ENCODE data around the gene GTSF1L.

GTSF1L gene

DNA sequence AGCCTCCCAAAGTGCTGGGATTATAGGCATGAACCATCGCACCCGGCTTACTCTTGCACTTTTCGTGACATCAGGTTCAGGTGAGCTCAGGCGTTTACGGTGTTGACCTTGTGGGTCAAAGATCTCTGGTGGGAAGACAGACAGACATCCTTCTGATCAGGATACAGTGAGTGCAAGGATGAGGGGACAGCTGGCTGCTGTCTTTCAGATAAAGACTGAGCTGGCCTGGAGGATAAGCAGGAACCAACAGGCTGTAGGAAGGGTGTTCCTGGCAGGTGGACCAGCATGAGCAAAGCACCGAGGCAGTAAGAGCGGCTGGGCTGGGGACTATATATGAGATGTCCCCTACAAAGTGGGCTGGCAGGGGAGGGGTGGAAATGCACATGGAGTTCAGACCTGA, 11.1 kb upstream of the GTSF1L start:
- H3K4me3 ChIP-seq (replicated peaks; ENCODE audit: insufficient read depth, low read length), result no peak overlapping the region
- TF ChIP-seq POLR2AphosphoS5 (IDR thresholded peaks at IDR 0.05; ENCODE audit: low read depth) (no peak), SPI1 (IDR thresholded peaks at IDR 0.05; ENCODE audit: borderline replicate concordance, low read depth) (no peak), GABPA (IDR thresholded peaks at IDR 0.05; ENCODE audit: low read depth) (no peak)
- TF ChIP-seq, protein P1, sequence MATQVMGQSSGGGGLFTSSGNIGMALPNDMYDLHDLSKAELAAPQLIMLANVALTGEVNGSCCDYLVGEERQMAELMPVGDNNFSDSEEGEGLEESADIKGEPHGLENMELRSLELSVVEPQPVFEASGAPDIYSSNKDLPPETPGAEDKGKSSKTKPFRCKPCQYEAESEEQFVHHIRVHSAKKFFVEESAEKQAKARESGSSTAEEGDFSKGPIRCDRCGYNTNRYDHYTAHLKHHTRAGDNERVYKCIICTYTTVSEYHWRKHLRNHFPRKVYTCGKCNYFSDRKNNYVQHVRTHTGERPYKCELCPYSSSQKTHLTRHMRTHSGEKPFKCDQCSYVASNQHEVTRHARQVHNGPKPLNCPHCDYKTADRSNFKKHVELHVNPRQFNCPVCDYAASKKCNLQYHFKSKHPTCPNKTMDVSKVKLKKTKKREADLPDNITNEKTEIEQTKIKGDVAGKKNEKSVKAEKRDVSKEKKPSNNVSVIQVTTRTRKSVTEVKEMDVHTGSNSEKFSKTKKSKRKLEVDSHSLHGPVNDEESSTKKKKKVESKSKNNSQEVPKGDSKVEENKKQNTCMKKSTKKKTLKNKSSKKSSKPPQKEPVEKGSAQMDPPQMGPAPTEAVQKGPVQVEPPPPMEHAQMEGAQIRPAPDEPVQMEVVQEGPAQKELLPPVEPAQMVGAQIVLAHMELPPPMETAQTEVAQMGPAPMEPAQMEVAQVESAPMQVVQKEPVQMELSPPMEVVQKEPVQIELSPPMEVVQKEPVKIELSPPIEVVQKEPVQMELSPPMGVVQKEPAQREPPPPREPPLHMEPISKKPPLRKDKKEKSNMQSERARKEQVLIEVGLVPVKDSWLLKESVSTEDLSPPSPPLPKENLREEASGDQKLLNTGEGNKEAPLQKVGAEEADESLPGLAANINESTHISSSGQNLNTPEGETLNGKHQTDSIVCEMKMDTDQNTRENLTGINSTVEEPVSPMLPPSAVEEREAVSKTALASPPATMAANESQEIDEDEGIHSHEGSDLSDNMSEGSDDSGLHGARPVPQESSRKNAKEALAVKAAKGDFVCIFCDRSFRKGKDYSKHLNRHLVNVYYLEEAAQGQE (IDR thresholded peaks at IDR 0.05; ENCODE audit: insufficient replicate concordance, low read depth), result no peak
- TF ChIP-seq, protein P2, sequence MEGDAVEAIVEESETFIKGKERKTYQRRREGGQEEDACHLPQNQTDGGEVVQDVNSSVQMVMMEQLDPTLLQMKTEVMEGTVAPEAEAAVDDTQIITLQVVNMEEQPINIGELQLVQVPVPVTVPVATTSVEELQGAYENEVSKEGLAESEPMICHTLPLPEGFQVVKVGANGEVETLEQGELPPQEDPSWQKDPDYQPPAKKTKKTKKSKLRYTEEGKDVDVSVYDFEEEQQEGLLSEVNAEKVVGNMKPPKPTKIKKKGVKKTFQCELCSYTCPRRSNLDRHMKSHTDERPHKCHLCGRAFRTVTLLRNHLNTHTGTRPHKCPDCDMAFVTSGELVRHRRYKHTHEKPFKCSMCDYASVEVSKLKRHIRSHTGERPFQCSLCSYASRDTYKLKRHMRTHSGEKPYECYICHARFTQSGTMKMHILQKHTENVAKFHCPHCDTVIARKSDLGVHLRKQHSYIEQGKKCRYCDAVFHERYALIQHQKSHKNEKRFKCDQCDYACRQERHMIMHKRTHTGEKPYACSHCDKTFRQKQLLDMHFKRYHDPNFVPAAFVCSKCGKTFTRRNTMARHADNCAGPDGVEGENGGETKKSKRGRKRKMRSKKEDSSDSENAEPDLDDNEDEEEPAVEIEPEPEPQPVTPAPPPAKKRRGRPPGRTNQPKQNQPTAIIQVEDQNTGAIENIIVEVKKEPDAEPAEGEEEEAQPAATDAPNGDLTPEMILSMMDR (IDR thresholded peaks at IDR 0.05; ENCODE audit: insufficient read depth, low read length), result no peak

DNA sequence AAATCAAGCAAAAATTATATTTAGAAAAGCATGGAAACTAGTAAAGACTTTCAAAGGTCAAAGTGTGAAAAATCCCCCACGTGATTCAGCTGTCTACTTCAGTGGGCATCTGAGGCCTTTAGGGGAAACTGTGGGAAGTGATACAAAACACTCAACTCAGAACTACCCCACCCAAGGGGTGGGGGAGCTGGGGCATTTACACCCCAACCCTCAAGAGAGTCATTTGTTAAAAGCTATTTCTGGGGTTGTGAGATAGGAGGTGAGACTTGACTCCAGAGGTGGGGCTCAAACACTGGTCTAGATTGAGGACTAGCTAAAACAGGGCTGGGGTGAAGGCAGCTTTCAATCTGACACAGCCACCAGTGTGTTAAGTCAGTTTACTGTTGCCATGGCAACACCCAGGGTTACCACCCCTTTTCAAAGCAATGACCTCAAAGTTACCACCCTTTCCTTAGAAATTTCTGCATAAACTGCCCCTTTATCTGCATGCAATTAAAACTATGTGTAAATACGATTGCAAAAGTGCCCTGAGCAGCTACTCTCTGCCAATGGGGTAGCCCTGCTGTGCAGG, 9.9 kb upstream of the GTSF1L start:
- DNase-seq (ENCODE audit: low read depth in 1 of 2, low spot score in 1 of 2), result no peak
- Histone ChIP-seq H3K27ac (replicated peaks) (no peak overlapping the region), H3K4me3 (replicated peaks; ENCODE audit: insufficient read depth, low read length) (no peak overlapping the region), H3K27me3 (ENCODE audit: insufficient read depth, poor library complexity, severe bottlenecking) (no peaks in the 10 kb centered on the region)
- TF ChIP-seq GABPA (IDR thresholded peaks at IDR 0.05; ENCODE audit: low read depth) (no peak), SPI1 (IDR thresholded peaks at IDR 0.05; ENCODE audit: borderline replicate concordance, low read depth) (no peak), POLR2AphosphoS5 (IDR thresholded peaks at IDR 0.05; ENCODE audit: low read depth) (no peak)
- TF ChIP-seq, protein P1 (IDR thresholded peaks at IDR 0.05; ENCODE audit: insufficient replicate concordance, low read depth), result no peak
- TF ChIP-seq, protein P2 (IDR thresholded peaks at IDR 0.05; ENCODE audit: insufficient read depth, low read length), result no peak

More for the DNA sequence above, 11.1 kb upstream of the GTSF1L start:
- no peak for DNase-seq (ENCODE audit: low read depth in 1 of 2, low spot score in 1 of 2)
- Histone ChIP-seq H3K27ac (replicated peaks) (no peak overlapping the region), H3K27me3 (ENCODE audit: insufficient read depth, poor library complexity, severe bottlenecking) (no peaks in the 10 kb centered on the region)

DNA sequence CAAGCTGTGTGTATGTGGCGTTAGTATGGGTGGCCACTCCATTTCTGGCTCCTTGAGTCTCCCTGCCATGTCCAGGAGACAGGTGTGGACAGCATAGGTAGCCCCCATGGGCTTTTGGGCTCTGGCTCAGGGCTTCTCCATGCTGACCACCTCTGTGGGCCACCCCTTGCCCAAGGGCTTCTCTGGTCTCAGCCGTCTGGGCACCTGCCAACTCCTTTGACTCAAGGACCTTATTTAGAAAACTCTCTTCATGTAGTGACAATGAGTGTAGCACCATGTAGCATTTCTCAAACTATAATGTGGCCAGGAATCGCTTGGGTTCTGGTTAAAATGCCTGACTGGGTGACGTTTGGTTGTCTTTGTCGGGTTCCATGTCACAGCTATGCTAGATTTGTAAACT, 5.1 kb upstream of the GTSF1L start:
- Histone ChIP-seq H3K27me3 (ENCODE audit: insufficient read depth, poor library complexity, severe bottlenecking) (no peaks in the 10 kb centered on the region), H3K27ac (replicated peaks) (no peak overlapping the region), H3K4me3 (replicated peaks; ENCODE audit: insufficient read depth, low read length) (no peak overlapping the region)
- no peak for TF ChIP-seq POLR2AphosphoS5 (IDR thresholded peaks at IDR 0.05; ENCODE audit: low read depth)
- TF ChIP-seq, protein P2 (IDR thresholded peaks at IDR 0.05; ENCODE audit: insufficient read depth, low read length), result no peak
- TF ChIP-seq GABPA (IDR thresholded peaks at IDR 0.05; ENCODE audit: low read depth), result no peak
- TF ChIP-seq SPI1 (IDR thresholded peaks at IDR 0.05; ENCODE audit: borderline replicate concordance, low read depth), result no peak
- TF ChIP-seq, protein P1 (IDR thresholded peaks at IDR 0.05; ENCODE audit: insufficient replicate concordance, low read depth), result no peak
- DNase-seq (ENCODE audit: low read depth in 1 of 2, low spot score in 1 of 2), result no peak

Measured in HL-60 (cell line).